ENCODE results near the gene KIF24.
A peak's percentile ranks its signal among the peaks of the same experiment; 100 is the strongest.
"Not testable (repeated sequence)": the region's sequence is repeated elsewhere in the genome, so short reads cannot be mapped to it uniquely, and the experiment has no call there.

Gene KIF24, protein sequence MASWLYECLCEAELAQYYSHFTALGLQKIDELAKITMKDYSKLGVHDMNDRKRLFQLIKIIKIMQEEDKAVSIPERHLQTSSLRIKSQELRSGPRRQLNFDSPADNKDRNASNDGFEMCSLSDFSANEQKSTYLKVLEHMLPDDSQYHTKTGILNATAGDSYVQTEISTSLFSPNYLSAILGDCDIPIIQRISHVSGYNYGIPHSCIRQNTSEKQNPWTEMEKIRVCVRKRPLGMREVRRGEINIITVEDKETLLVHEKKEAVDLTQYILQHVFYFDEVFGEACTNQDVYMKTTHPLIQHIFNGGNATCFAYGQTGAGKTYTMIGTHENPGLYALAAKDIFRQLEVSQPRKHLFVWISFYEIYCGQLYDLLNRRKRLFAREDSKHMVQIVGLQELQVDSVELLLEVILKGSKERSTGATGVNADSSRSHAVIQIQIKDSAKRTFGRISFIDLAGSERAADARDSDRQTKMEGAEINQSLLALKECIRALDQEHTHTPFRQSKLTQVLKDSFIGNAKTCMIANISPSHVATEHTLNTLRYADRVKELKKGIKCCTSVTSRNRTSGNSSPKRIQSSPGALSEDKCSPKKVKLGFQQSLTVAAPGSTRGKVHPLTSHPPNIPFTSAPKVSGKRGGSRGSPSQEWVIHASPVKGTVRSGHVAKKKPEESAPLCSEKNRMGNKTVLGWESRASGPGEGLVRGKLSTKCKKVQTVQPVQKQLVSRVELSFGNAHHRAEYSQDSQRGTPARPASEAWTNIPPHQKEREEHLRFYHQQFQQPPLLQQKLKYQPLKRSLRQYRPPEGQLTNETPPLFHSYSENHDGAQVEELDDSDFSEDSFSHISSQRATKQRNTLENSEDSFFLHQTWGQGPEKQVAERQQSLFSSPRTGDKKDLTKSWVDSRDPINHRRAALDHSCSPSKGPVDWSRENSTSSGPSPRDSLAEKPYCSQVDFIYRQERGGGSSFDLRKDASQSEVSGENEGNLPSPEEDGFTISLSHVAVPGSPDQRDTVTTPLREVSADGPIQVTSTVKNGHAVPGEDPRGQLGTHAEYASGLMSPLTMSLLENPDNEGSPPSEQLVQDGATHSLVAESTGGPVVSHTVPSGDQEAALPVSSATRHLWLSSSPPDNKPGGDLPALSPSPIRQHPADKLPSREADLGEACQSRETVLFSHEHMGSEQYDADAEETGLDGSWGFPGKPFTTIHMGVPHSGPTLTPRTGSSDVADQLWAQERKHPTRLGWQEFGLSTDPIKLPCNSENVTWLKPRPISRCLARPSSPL (N-terminal part only)
- total RNA-seq, result 2.6 to 5.6 (median 2.6) reads per million in 4 experiments

GRCh38 chr9:34328987-34329832 lies at the start of gene KIF24, which contains the start of gene NUDT2:
Gene KIF24 (minus strand): TSS chr9:34329268. CDS start chr9:34311346, 17,922 bp downstream.
Gene NUDT2 (plus strand): TSS chr9:34329569. CDS start chr9:34339040, 9,471 bp downstream.
- DNase-seq, result peak; percentile 94

DNA sequence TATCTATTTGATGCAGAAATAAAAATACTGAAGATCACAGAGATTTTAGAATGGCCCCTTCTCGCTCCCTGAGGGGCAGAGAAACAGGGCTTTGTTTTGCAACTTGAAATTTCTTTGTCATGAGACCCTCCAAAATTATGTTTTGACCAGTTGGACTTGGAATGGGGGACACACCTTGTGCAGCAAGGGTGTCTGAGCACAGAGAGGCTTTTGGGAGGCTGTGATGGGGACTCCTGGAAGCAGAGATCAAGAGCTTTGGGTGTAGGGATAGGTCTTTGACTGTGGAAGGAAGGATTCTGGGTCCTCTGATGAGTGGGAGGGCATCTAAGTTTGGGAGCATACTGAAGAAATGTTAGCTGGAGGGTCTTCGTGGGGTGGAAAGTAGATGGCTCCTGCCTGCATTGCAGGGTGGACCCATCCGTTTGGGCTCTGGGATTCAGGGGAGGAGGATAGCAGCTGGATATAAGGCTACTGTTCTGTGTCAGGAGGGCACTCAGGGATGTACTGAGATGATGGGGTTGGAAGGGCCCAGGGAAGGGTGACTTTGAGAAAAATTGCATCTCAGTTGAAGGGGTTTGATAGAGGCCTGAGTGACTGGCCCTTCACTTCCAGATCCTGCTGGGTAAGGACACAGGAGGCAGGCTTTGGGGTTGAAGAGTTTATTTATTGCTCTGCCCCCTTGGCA lies 49.5 kb upstream of the KIF24 start:
- no peak for DNase-seq

DNA sequence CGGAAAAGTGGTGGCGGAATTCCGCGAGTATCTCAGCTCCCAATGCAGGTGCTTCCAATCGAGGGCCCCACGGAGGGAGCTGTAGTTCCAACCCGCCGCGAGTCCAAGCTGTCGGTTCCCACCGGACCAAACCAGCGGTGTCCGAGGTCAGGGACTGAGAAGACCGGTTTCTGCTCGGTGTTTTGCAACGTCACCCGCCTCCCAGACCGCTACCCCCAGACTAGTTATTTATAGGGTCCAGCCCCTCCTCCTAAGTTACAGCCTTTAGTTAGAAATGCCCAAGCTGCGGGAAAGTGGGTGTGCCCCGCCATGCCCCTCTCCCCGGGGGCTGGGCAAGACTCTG lies 48.3 kb upstream of the KIF24 start:
- no peak for DNase-seq

DNA sequence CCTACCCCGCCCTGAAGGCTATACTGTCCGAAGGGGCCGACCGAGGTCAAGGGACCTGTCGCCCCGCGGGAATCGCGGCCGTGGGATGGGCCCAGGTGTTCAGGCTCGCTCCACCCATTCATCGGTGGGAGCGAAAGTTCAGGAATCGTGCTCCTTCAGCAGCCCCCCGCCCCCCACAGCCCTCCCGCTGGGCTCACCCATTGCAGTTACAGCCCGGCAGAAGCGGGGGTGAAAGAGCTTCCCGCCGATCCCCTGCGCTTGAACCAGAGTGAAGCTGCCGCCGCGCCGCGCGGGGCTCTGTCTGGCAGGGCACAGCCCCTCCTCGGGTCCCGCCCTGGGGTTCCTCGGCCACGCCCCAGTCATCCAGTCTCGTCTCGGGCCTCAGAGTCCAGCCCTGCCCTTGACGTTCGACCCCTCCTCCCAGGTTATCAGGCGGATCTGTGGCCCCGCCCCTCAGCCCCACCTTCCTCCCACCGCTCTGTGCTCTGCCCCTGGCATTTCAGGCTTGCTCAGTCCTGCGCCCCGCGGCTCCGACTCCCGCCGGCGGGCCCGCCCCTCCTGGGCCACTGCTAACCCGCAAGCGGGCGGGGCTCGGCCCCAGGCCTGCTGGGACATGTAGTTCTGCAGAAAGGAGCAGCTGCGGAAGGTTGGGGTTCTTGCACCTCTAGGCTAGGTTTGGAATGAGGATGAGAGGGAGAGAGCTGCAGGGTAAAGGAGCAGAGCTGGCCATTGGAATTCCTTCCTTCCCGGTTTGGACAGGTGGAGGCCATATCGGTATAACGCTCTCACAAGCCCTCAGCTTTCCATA lies 47.7 kb upstream of the KIF24 start, which contains the start of gene MYORG:
Gene MYORG, minus strand, starts transcription at position 303 of the 808 bp plus-strand sequence. CDS start 3,955 bp downstream, outside the sequence.
- peak; percentile 91 for DNase-seq

DNA sequence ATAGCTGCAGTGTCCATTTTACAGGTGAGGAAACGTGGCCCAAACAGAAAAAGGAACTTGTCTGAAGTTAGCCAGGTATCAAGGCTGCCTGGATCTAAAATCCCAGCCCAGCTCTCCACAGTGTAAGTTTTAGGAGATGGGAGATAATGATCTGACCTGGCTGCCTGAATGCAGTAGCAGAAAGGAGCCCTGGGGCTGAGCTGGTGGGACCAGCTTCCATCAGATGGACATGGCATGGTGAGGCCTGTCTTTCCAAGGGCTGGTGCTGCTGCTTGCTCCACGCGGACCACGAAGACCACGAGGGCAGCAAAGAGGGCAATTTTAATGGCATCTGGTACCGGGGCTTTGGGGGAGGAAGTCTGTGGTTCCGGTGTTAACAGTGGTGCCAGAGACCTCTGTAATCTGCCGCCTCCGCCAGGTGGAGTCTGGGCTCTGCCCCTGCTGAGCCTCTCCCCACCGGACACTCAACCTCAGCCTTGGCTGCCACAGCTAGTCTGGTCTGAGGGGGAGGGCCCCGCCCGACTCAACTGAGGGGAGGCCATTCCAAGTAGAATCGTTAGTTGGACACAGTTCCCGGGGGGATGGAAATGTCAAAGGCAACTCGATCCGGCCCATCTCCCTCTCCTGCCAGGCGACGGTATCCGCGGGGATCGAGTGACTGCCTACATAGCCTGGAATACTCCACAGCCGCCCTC lies 47.0 kb upstream of the KIF24 start:
- no peak for DNase-seq

- DNase-seq, result no peak
Measured at GRCh38 chr9:34374905-34375552, 46.0 kb upstream of the KIF24 start.

DNA sequence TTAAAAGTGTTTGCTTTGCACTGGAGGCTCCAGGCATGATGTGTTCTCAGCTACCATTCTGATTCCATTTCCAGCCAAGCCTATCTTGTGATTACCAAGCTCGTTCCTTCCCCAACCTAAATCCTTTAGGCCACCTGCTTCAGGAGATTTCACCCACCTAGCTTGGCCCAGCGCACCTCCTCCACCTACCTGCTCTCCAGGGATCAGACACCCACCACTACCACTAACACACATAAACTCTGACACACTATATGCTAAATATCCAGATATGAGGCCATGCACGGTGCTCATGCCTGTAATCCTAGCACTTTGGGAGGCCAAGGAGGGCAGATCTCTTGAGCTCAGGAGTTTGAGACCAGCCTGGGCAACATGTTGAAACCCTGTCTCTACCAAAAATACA lies 45.3 kb upstream of the KIF24 start:
- DNase-seq, result no peak

DNA sequence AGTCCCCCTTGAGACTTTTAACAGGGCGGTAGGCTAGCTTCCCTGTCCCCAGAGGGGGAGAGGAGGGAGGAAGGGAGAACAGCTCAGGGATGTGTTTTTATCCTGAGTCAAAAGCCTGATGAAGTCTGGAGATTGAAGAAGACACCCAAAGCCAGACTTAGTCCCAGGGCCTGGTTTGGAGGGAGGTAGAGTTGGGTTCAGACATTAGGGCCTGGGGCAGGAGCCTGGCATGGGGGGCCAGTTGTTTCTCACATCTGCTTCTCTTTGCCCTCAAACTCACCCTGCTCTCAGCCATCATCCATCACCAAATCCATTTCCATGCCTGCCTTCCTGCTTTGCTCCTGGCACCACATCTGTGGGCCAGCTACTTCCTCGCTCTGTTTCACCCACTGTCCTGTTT lies 44.7 kb upstream of the KIF24 start:
- no peak for DNase-seq

GRCh38 chr9:34372467-34373011 lies 43.5 kb upstream of the KIF24 start:
- no peak for DNase-seq

DNA sequence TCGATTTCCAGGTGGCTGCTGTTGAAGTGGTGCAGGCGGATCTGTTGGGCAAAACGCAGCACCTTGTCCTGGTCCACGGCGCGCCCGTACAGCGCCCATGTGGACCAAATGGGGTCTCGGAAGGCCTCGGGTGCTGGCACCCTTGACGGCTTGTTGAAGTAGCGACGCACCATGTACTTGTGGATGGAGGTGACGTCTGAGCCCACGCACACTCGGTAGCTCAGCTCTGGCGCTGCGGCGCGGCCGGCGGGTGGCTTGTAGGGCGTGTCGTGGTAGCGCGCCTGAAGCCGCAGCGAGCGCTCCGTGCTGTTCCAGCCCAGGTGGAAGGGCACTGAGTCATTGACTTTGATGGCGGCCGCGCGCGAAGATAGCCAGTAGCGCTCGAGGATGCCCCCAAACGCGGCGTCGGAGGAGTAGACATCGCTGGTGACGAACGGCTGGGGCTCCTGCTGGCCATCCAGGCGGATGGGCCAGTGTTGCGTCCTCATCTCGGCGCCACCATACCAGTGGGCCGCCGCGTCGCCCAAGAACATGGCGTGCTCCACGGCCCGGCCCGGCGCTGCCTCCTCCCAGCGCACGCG lies 42.9 kb upstream of the KIF24 start:
- DNase-seq, result no peak

GRCh38 chr9:34370970-34371880 lies 42.2 kb upstream of the KIF24 start:
- no peak for DNase-seq

GRCh38 chr9:34370335-34370969 lies 41.4 kb upstream of the KIF24 start:
- DNase-seq, result no peak

- no peak for DNase-seq
Measured at GRCh38 chr9:34369636-34370035, 40.6 kb upstream of the KIF24 start.

- not testable (repeated sequence) for DNase-seq
Measured at GRCh38 chr9:34368796-34369195, 39.7 kb upstream of the KIF24 start.

DNA sequence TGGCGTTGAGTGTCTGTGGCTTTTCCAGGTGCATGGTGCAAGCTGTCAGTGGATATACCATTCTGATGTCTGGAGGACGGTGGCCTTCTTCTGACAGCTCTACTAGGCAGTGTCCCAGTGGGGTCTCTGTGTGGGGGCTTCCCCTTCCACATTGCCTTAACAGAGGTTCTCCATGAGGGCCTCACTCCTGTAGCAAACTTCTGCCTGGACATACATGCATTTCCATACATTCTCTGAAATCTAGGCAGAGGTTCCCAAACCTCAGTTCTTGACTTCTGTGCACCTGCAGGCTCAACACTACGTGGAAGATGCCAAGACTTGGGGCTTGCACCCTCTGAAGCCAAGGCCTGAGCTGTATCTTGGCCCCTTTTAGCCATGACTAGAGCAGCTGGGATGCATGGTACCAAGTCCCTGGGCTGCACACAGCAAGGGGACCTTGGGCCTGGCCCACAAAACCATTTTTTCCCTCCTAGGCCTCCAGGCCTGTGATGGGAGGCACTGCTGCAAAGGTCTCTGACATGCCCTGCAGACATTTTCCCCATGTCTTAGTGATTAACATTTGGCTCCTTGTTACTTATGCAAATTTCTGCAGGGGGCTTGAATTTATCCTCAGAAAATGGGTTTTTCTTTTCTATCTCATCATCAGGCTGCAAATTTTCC lies 38.8 kb upstream of the KIF24 start:
- not testable (repeated sequence) for DNase-seq

- DNase-seq, result no peak
Measured at GRCh38 chr9:34366365-34366764, 37.3 kb upstream of the KIF24 start.
